Neutrophil (primary cell): Measurements from ENCODE around the gene TACR1.

ENCODE experiments used
- H3K27ac ChIP-seq: fragments of 200-600 bp; sonication (generic); 2 replicates; pipeline ENCODE4 v1.5.1; 2016; ENCODE audit warnings: mild to moderate bottlenecking, moderate library complexity
- H3K27me3 ChIP-seq: fragments of 200-600 bp; sonication (generic); 2 replicates; pipeline ENCODE4 v1.6.0; 2016; ENCODE audit warnings: mild to moderate bottlenecking
- H3K36me3 ChIP-seq: fragments of 200-600 bp; sonication (generic); 2 replicates; pipeline ENCODE4 v1.5.1; 2017
- H3K4me1 ChIP-seq, 2 experiments: fragments of 200-600 bp in 1 of 2; sonication (generic) in 1 of 2; 1 replicate in 1 of 2; 2 replicates in 1 of 2; pipeline versions ENCODE4 v1.5.1 to v1.6.1; 2013 to 2016; ENCODE audit warnings: low read depth in 1 of 2, low read length in 1 of 2, mild to moderate bottlenecking in 1 of 2, moderate library complexity in 1 of 2; ENCODE audit not compliant: control insufficient read depth in 1 of 2, insufficient read depth in 1 of 2
- H3K4me3 ChIP-seq, 2 experiments: fragments of 200-600 bp in 1 of 2; sonication (generic) in 1 of 2; 1 replicate in 1 of 2; 2 replicates in 1 of 2; pipeline ENCODE4 v1.5.1; 2013 to 2016; ENCODE audit warnings: low read depth in 1 of 2, low read length in 1 of 2, mild to moderate bottlenecking in 1 of 2, moderate library complexity in 1 of 2
- H3K9me3 ChIP-seq: fragments of 200-600 bp; sonication (generic); 2 replicates; pipeline ENCODE4 v1.5.1; 2016
- TF ChIP-seq, protein P1 (sequence below): fragments of 200-600 bp; sonication (generic); IDR thresholded peaks from 2 replicates; pipeline ENCODE4 v1.5.1; 2016; ENCODE audit warnings: antibody characterized with exemption

Gene TACR1

DNA sequence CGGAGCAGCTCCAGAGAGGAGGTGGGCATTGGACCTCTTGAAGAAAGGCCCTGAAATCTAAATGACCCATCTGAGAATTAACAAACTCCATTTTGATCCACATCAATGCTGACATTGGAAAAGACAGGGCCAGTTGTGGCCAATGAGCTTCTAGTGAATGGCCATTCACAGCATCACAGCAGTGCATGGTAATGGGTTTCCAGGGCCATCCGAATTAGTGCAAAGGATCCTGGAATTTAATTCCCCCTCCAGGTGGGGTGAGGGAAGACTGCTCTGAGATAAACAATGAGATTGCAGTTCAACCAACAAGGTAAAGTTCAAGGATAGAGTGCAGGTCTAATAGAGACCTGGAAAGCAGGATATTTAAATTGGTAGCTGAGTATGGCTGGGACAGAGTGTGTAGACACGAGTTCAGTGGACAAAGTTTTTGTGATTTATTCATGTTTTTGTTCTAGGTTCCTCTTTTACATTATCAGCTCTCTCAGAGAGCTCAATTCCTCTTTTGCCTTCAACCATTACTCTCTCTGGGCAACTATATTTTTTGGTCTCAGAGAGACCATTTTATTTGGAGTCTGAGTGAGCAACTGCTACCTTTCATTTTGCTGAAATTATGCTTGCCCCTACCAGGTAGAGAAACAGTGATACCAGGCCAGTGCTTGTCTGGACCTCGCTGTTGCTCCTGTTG, 5.0 kb downstream of the TACR1 start:
- TF ChIP-seq, protein P1, sequence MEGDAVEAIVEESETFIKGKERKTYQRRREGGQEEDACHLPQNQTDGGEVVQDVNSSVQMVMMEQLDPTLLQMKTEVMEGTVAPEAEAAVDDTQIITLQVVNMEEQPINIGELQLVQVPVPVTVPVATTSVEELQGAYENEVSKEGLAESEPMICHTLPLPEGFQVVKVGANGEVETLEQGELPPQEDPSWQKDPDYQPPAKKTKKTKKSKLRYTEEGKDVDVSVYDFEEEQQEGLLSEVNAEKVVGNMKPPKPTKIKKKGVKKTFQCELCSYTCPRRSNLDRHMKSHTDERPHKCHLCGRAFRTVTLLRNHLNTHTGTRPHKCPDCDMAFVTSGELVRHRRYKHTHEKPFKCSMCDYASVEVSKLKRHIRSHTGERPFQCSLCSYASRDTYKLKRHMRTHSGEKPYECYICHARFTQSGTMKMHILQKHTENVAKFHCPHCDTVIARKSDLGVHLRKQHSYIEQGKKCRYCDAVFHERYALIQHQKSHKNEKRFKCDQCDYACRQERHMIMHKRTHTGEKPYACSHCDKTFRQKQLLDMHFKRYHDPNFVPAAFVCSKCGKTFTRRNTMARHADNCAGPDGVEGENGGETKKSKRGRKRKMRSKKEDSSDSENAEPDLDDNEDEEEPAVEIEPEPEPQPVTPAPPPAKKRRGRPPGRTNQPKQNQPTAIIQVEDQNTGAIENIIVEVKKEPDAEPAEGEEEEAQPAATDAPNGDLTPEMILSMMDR = no peak
- Histone ChIP-seq H3K27me3 (peaks cover 50% of the 10 kb centered on the region), H3K4me3 (no peak overlapping the region), H3K9me3 (no peaks in the 10 kb centered on the region), H3K36me3 (no peaks in the 10 kb centered on the region), H3K27ac (no peak overlapping the region), H3K4me1 (no peaks in the 10 kb centered on the region)

DNA sequence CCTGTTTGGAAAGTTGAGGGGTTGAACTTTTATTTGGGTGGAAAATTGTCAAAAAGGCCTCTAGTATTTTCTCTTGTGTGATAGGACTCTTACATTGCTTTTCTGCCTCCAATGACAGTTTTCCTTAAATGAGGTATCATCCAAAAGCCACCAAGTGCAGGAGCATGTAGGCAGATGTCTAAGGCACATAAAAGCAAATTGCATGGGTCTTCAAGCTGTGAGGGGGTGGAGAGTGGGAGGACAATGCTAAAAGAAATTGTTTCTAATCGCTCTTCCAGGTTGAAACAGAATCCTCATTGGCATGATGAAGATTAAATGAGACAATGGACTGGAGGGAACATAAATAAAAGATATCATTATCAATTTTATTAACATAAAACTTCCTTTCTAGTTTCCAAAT, 6.8 kb downstream of the TACR1 start:
- Histone ChIP-seq H3K36me3 (no peaks in the 10 kb centered on the region), H3K27ac (no peak overlapping the region), H3K9me3 (no peaks in the 10 kb centered on the region), H3K4me3 (no peak overlapping the region), H3K4me1 (no peaks in the 10 kb centered on the region), H3K27me3 (peaks cover 35% of the 10 kb centered on the region)
- TF ChIP-seq, protein P1 = no peak

DNA sequence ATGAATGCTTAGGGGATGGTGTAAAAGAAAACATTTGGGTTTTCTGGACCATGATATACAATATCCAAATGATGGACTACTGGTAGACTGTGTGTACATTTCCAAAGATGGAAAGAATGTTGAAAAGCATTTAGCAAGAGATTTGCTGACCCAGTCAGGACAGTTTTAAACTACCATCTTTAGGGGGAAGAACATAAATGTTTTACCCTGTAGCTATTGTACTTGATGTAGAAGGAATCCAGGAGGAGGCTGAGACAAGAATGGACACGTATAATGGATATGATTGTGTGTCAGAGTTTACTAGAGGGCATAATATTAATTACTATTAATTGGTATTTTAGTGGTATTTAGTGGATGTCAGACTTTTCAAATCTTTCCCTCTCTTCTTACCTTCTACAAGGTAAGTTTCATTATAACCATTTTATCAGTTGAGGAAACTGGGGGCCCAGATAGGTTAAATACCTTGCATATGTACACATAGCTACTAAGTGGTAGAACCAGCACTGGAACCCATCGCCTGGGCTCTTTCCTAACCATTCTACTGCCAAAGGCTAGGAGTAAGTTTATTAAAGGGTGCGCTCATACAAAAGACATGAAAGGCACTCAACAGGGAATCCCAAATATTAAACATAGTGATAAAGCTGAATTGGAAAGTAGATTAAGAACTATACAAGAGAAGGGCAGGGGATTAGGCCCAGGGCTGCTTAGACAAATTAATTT, 8.9 kb downstream of the TACR1 start:
- peaks cover 17% of the 10 kb centered on the region for H3K27me3 ChIP-seq
- TF ChIP-seq, protein P1 = no peak

DNA sequence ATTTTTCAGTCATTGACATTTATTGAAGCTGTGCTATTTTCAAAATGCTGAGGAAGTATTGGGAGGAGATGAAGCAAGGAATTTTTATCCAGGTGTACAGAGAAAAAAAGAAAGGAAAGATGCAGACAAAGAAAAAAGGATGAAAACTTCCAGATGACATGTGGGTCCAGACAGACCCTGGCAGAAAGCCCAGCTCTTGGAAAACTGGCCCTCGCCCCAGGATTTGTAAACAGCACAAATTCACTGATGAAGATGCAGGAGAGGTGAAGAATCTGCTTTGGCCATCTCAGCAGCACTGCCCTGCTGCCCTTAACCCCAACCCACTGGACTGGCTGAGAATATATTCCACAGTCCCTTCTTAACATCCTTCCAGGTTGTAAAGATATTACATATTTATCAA, 12.5 kb downstream of the TACR1 start:
- H3K27me3 ChIP-seq = peaks cover 11% of the 10 kb centered on the region
- H3K27ac ChIP-seq = no peak overlapping the region
- no peaks in the 10 kb centered on the region for H3K36me3 ChIP-seq
- no peak overlapping the region for H3K4me3 ChIP-seq
- no peaks in the 10 kb centered on the region for H3K9me3 ChIP-seq
- H3K4me1 ChIP-seq = no peaks in the 10 kb centered on the region
- TF ChIP-seq, protein P1 = no peak

More for the DNA sequence above, 8.9 kb downstream of the TACR1 start:
- Histone ChIP-seq H3K36me3 (no peaks in the 10 kb centered on the region), H3K9me3 (no peaks in the 10 kb centered on the region), H3K4me3 (no peak overlapping the region), H3K4me1 (no peaks in the 10 kb centered on the region), H3K27ac (no peak overlapping the region)

DNA sequence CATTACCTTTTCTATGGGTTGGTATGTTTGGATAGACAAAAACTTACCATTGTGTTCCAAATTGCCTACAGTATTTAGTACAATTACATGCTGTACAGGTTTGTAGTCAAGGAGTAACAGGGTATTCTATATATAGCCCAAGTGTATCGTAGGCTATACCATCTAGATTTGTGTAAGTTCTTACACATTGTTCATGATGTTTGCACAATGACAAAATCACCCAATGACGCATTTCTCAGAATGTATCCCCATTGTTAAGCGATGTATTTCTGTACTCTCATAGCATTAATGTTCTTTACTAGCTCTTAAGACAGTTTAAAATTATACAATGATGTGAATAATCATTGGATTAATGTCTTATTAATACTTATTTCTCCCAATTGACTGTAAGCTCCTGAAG, 16.7 kb downstream of the TACR1 start:
- Histone ChIP-seq H3K27ac (no peak overlapping the region), H3K4me3 (no peak overlapping the region), H3K36me3 (no peaks in the 10 kb centered on the region), H3K27me3 (peaks cover 7% of the 10 kb centered on the region), H3K9me3 (no peaks in the 10 kb centered on the region), H3K4me1 (no peaks in the 10 kb centered on the region)
- TF ChIP-seq, protein P1 = no peak
